GM19468 (cell line): ENCODE data around the gene C16orf89.
"Not testable (repeated sequence)": the region's sequence is repeated elsewhere in the genome, so short reads cannot be mapped to it uniquely, and the experiment has no call there.

Experiments
- ATAC-seq: cut with Tn5 transposase; IDR thresholded peaks from one replicate; pipeline ENCODE4 v1.9.1; 2021; ENCODE audit warnings: mild to moderate bottlenecking, moderate library complexity, moderate number of reproducible peaks; ENCODE audit not compliant: unreplicated experiment; ENCODE audit errors: extremely low read depth

C16orf89 gene

DNA sequence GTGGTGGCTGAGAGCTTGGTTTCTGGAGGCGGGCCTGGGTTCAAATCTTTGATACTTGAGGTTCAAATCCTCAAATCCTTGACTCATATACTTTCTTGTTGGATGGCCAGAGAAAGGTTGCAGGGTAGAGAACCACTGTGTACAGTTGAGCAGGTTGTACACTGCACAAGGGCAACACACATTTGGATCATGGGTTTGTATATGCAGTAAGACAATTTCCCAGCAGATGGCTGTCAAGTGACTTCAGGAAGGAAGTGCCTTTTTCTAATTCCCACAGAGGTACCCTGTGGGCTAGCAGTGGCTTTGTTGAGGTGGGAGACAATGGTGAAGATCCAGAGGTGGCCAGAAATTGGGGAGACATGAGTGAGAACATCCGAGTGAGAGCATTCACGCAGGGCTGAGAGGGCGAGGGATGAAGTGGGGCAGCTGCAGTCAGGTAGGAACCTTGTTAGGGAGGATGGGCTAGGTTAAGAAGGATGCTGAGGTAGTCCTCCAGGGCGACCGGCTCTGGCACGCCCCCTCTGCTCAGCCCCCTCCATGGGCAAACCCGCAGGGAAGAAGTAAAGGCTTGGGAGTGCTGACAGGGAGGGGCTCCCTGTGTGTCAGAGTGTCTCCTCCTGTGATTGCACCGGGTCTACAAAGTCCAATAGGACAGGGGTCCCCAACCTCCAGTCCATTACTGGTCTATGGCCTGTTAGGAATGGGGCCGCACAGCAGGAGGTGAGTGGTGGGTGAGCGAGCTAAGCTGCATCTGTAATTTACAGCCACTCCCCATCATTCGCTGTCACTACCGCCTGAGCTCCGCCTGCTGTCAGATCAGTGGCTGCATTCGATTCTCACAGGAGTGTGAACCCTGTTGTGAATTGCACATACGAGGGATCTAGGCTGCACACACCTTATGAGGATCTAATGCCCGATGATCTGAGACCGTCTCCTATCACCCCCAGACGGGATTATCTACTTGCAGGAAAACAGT, 2.7 kb downstream of the C16orf89 start:
- ATAC-seq, result no peak

DNA sequence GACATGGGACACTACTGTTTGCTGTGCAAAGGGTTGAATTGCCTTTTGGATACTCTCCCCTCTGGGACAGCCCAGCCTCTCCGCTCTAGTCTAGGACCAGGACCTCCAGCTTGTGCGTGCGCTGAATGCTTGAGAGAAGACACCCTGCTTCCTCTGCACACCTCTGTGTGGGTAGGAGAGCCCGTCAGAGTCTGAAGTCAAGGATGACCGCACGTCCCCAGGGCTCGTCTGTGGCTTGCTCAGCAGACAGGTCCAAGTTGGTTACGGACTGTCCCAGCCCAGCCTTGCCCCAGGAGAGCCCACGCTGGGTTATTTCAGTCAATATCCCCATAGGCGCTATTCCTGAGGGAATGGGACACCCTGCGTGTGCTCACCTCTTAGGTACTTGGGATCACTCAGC, 3.7 kb downstream of the C16orf89 start:
- ATAC-seq, result no peak

DNA sequence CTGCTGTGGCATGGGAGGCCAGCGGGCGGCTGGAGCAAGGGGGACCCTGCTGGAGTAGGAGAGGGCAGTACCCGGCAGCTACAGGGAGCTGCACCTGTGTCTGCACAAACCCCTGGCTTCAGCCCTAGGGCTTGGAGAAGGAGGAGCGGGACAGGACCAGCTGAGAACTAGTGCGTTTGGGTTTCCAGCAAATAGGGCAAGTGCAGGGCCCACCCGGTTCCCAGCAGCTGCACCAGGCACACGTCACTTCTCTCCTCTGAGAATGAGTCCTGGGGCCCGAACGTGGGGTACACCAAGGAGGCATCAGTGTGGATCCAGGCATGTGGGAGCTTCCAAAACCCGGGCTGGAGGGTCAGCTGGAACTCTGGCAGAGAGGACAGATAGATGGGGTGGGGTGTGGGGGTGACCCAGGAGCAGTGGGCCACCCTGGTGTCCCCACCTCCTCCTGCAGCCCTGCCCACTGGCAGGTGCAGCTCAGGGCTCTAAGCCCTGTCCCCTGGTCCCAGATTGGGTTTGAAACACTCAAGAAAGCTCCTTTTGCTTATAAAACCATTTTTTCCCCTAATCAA, 5.6 kb downstream of the C16orf89 start:
- no peak for ATAC-seq

DNA sequence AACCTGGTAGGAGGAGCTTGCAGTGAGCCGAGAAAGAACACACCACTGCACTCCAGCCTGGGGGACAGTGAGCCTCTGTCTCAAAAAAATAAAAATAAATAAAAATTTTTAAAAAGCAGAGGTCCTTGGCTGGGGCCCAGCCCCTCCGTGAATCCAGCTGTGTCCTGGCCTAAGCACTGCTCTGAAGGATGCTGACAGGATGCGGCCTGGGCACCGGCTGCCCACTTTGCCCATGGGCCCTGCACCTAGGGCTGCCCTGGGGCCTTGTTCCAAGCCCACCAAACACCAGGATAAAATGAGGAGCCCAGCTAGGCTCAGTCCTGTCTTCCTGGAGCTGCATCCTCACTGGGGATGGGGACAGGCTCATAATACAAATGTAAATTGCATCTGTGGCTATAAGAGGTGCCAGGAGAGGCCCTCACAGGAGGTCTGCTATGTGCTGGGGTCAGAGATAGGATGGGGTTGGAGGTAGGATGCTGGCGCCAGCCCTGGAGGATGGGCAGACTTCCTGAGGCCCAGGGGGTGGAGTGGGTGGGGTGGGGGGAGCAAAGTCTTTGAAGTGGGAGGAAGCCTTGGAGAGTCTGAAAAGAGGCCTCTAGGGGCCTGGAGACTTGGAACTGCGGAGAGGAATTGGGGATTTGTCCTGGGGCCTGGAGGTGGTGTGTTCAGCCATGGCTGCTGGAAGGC, 6.2 kb downstream of the C16orf89 start:
- no peak for ATAC-seq

DNA sequence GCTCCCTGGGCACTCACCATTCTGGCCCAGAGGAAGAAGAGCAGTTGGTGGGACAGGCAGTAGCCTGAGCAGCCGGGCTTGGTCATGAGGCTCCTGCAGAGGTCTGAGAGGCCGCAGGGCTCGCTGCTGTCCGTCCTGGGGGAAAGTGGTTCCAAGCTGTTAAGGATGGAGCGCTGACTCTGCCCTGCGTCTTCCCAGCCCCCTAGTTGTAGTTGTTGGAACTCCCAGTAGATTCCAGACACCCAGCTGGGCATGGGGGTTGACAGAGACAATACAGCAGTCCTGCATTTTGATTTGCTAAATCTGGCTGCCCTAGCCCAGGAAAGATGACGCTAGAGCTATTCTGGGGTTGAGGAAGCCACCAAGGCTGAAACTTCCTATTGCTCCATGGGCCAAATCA, 7.3 kb downstream of the C16orf89 start:
- ATAC-seq, result no peak

DNA sequence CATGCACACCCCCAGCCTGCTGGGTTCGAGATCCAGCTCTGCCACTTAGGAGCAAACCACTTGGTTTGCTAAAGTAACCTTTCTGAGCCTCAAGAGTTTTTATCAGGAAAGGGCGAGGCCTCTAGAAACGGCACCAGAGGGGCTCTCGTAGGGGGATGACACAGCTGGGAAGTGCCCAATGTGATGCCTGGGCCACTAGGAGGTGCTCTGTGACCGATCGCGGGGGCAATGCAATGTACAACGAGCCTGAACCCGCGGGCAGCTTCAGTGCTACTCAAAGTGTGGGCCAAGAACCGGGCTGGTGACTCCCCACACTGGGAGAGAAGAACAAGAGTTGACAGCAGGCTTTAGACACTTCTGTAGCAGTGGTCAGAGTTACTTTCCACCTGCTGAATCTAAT, 9.4 kb downstream of the C16orf89 start:
- ATAC-seq, result no peak

DNA sequence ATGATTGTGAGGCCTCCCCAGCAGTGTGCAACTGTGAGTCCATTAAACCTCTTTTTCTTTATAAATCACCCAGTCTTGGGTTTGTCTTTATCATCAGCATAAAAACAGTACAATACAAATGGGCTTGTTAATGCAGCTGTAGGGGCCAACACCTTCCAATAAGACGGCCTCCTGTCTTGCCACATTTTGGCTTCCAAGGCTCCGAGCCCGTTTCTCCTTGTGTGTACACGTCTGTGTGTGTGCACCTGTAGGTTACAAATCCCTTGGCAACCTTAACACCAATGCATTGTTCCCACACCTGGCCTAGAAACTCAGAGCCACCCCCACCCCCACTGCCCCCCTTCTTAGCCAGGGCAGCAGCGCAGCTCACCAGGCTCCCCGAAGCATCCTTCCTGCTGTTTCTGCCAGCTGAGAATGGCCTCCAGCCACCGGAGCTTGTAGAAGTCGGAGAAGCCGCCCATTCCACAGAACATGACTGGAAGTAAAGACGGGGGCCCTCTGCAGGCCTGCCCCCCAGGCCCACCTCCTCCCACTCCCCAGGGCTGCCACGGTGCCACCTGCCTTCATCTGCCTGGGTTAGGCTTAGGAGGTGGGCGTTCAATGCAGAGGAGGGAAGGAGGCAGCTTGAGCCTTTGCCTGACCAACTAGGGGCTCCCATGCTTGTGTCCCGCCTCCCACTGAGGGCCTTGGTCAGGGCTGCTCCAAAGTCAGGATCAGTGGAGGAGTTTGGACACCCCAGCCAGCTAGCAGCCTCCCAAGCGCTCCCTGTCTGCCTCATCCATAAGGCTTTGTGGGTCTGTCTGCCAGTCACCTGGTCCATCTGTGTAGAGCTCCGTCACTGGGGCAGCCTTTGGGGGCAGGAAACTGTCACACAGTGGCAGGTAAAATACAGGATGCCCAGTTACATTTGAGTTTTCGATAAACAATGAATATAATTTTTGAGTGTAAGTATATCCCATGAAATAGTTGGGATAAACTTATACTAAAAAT, 10.6 kb downstream of the C16orf89 start:
- no peak for ATAC-seq

DNA sequence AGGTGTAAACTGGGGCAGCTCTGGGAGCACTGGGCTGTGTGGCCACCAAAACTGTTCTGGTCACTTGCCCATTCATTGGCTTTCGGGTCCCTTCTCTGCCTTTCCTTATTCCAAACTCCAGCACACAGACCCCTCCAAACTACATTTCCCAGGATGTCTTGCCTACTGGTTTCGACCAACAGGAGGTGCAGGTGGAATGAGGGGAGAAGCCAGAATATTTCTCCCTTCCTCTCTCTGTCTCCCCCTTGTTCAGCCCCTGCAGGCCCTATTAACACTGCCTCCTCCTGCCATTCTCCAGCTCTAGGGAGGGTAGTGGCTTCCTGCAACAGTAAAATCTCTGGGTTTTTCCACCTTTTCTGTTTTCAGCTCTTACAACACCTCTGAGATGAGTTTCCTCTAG, 18.8 kb downstream of the C16orf89 start:
- ATAC-seq, result no peak

DNA sequence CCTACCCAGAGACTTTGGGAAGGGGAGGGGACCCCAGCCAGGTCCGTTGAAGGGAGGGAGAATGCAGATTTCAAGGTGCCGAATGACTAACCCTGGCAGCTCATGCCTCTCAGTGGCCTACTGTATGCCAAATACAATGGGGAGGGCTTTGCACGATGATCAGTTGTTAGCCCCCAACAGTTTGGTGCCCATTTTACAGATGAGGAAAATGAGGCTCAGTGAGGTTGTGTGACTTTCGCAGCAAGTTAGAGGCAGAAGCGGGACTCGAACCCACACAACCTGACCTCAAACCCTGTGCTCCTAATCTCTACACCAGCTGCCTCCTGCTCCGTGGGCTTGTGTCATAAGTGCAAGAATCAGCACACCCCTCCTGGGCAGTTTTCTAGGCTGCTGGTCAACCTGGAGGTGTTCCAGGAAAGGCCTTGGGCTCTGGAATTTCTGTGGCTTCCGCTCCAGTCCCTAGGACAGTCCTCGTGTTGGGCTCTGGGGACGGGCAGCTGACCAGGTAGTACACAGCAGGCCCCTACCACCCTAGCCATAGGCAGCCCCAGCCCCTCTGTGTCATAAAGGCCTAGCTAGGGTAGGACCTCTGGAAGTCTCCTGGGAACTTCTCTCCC, 20.1 kb downstream of the C16orf89 start:
- no peak for ATAC-seq

DNA sequence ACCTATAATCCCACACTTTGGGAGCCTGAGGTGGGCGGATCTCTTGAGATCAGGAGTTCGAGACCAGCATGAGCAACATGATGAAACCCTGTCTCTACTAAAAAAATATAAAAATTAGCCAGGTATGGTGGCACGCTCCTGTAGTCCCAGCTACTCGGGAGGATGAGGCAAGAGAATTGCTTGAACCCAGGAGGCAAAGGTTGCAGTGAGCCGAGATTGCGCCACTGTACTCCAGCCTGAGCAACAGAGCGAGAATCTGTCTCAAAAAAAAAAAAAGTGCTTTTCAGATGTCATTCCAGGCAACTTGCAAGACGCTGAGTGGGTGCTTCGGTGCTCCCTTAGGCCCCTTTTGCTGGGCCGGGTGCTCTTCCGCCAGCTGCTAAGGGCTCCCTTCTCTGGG, 21.2 kb downstream of the C16orf89 start:
- not testable (repeated sequence) for ATAC-seq

DNA sequence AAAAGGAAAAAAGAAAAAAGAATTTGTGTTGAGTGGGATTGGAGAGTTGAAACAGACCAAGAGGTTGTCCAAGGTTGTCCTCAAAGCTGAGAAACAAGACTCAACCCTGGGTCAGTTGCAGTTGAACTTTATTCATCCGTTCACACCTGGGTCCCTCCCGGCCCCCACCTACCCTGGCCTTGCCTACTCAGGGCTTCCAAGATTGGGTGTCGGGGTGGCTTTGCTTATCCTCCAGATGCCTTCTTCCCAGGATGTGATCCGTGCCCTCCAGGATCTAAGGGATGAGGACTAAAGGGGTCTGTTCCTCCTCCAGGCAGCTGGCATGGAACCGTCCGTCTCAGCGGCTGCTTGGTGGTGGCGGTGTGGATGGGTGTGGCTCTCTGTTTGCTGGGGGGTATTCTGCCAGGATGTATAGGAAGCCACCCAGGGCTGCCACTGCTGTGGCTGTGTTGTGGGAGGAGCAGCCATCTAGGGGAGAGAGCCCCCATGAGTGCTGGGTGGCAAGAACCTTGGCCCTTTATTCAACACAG, 21.7 kb downstream of the C16orf89 start:
- no peak for ATAC-seq

DNA sequence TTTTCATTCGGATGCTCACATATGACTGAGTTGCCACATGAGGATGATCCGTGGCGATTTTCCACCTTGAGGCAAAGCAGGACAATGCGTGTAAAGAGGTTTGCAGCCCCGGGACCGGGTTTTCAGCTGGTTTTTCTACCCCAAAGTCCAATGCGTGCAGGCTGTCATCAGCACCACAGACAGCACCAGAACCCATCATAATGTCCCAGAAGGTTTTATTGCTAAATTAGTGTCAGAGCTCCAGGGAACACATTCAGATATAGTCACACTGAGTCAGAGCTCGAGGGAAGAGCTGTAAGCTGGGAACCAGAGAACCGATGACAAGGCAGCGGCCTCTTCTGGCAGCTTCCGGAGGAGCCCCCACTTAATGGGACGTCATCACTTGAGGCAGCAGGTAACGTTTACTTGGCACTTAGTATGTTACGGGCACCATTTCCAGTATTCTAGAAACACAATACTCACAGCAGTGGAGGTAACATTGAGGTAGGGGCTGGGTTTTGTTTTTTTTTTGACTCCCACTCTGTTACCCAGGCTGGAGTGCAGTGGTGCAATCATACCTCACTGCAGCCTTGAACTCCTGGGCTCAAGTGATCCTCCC, 23.1 kb downstream of the C16orf89 start:
- ATAC-seq, result no peak

DNA sequence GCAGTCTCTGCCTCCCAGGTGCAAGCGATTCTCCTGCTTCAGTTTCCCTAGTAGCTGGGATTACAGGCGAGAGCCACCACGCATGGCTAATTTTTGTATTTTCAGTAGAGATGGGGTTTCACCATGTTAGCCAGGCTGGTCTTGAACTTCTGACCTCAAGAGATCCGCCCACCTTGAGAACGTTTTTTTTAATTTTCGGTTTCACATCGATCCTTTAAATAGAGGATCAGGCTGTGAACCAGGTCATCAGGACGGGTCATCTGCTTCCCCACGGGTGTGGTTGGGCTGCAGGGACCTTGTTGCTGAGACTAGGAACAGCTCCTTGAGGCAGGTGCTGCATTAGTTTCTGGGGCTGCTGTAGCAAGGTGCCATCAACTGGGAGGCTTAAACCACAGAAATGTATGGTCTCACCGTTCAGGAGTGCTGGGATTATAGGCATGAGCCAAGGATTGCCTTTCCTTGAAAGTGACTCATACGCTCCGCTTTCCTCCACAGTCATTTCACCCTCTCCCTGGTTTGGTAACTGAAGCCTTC, 24.1 kb downstream of the C16orf89 start:
- peak; percentile 52 for ATAC-seq

DNA sequence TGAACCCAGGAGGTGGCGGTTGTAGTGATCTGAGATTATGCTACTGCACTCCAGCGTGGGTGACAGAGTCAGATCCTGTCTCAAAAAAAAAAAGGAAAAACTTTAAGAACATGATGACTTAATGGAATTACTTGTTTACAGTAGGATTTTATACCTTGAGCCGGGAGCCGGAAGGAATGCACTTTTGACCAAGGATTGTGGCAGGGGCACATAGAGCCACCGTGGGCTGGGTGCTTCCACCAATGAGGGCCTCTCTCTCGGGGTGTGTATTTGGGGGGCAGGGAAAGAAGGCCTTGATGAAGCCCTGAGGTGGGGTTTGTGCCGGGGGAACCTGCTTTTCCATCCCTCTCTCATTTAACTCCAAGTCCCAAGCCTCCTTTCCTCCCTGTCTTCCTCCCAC, 25.3 kb downstream of the C16orf89 start:
- no peak for ATAC-seq

DNA sequence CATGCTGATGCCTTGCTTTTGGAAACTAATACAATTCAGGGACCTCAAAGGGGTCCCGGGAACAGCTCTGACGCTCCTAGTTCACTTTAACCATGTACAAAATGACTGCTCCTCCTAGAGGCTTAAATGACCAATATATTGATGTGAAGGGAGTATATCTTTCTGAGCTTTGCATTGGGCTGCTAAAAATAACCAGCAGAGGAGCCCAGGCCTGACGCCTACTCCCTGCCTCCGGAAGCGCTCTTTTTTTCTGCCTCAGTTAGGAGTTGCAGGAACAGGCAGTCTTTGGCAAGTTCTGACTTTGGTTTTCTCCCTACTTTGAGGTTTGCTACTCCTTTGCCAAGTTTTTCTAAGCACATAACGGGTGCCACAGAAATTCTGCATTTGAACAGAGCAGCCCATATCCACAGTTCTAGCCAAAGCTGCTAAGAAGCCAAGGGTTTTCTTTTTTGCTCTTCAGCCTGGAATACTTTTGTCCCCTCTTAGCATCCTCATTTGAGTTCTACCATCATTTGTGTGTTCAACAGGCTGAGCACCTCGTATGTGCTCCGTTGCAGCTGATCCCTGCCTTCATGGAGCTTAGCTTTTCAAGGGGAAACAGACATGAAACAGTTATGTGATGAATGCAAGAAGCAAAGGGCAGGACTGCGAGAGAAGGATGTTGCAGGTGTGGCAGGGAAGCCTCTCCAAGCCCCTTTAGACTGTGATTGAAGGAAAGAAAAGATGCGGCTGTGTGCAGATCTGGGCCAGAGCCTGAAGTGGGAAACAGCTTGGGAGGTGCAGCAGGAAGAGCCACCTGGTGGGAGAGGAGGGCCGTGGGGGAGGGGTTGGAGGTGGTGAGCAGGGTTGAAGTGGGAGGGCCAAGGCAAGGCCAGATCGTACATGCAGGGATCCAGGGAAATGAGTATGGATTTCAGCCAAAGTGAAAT, 29.3 kb downstream of the C16orf89 start:
- ATAC-seq, result no peak

DNA sequence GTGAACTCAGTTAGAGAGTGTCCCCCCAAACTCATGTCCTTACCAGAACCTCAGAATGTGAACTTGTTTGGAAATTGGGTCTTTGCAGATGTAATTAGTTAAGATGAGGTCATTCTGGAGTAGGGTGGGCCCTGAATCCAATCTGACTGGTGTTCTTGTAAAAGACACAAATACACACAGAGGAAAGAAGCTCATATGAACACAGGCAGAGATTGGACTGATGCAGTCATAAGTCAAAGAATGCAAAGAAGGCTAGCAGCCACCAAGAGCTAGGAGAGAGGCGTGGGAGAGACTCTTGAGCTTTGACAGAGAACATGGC, 29.9 kb downstream of the C16orf89 start:
- no peak for ATAC-seq

DNA sequence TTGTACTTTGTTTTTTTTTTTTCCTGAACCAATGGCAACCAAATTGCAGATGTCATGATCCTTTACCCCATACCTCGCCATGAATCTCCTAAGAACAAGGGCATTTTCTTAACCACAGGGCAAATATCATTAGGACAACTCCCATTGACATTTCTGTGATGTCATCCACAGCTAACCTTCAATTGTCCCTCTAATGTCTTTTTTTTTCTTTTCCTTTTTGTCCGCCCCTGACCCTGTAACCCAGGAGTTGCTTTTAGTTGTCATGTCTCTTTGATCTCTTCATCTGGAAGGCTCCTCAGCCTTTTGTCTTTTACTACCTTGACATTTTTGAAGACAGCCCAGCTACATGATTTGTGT, 31.6 kb downstream of the C16orf89 start:
- no peak for ATAC-seq
